HL-60/S4 (cell line): ENCODE results near the gene ADAMTSL3.
"Not testable (repeated sequence)": the region's sequence is repeated elsewhere in the genome, so short reads cannot be mapped to it uniquely, and the experiment has no call there.

Experiments used
- in situ Hi-C: fragments of 300-500 bp; cut with MboI; formaldehyde crosslinking; loops from 2 replicates; pipeline ENCODE4 v1.14.3; 2022; ENCODE audit warnings: low sequenced_read_pairs

ADAMTSL3 gene

DNA sequence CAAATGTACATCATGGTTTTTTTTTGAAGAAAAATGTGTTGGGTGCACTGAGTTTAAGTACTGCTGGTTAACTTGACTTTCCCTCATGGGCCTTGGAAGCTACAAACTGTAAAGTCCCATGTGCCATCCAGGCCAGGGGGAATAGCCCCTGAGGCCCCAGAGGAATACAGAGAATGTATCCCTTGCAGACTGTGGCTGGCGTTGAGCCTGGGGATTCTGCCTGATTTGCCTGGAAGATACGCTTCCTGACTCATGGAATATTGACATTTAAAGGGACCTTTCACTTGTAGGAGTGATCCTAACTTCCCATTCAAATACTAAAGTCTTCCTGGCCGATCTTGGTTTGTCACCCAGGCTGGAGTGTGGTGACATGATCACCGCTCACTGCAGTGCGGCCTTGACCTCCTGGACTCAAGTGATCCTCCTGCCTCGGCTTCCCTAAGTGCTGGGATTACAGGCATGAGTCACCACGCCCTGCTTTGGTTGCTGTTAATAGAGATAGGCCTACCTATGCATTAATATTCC is 42.0 kb downstream of the ADAMTSL3 start:
- in situ Hi-C loops: no loop called here

GRCh38 chr15:83697716-83698115 is 43.8 kb downstream of the ADAMTSL3 start:
- in situ Hi-C loops: no loop called here

DNA sequence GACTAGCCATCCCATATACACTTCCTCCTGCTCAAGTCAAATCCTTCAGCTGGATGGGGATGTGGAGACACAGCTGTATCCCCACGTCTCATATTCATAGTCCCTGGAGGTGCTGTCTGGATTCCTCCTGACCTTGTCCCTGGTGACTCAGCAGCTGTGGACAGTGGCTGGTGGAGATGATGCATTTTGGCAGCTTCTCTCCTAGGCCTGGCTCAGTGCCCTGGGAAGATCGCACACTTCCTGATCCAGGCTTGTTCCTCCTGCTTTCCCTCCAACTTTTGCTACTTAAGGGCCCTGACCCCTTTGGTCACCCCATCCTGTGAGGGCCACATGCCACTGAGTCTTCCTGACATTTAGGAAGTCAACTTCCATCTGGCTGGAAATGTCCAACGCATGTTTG is 44.4 kb downstream of the ADAMTSL3 start:
- in situ Hi-C loops: no loop called here

- in situ Hi-C loops: no loop called here
These were observed 45.1 kb downstream of the ADAMTSL3 start for GRCh38 chr15:83699028-83699427.

DNA sequence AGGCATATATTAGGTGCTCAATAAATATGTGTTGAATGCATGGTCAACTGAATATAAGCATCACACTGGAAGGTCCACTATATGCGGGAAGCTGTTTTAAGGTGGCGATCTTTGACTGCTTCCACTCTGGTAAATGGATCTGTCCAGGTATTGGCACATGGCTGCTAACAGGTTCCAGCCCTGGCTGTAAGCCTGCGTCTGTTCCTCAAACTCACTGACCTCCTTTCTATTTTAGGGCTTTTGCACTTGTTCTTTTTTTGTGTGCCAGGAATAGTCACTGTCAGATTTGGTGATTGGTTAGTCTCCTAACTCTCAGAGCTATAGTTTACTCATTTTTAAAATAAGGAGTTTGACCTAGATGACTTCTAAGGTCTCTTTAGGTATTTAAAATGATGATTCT is 46.2 kb downstream of the ADAMTSL3 start:
- in situ Hi-C loops: no loop called here

DNA sequence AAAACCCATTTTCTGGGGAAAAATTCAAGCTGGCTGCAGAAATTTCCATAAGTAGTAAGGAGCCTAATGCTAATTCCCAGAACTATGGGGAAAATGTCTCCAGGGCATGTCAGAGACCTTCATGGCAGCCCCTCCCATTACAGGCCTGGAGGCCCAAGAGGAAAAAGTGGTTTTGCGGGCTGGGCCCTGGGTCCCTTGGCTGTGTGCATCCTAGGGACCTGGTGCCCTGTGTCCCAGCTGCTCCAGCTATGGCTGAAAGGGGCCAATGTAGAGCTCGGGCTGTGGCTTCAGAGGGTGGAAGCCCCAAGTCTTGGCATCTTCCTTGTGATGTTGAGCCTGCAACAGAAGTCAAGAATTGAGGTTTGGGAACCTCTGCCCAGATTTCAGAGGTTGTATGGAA is 48.4 kb downstream of the ADAMTSL3 start:
- in situ Hi-C loops: not testable (repeated sequence)

GRCh38 chr15:83708328-83708727 is 54.4 kb downstream of the ADAMTSL3 start:
- in situ Hi-C loops: no loop called here

GRCh38 chr15:83709241-83709640 is 55.3 kb downstream of the ADAMTSL3 start:
- in situ Hi-C loops: no loop called here

DNA sequence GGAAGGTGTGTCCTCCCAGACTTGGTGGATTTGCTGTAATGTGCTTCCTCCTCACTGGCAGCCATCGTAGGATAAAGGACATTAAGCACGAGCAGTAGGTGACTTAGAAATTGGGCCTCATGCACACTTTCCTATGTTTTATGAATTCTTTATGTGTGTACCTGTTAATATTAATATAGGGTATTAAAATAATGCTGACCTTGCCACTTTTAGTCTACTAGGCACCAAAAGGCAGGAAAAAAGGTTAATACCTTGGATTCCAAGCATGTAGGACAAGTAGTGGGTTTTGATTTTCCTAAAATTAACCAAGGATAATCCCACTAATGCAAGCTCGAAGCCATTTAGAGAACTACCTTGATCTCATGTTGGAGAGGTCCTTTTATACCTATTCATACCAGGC is 55.9 kb downstream of the ADAMTSL3 start:
- in situ Hi-C loops: no loop called here

GRCh38 chr15:83710452-83710851 is 56.5 kb downstream of the ADAMTSL3 start:
- in situ Hi-C loops: no loop called here

DNA sequence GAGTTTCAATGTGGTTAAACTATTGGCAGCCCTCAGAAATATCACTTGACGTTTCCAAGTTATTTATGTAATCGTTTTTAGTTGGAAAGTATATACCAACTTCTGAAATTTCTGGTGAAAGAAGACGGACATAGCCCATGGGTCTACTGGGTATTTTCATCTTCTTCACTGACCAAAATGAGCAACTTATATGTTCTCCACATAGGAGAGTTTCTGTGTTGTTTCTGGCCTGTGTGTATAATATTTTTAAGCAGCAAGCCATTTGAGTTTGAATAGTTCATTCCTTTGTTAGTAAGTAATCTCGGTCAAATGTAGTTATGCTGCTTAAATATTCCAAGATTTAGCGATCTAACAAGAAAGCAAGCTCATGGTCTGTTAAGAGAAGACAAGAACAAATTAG is 57.3 kb downstream of the ADAMTSL3 start:
- in situ Hi-C loops: no loop called here

GRCh38 chr15:83713242-83713641 is 59.3 kb downstream of the ADAMTSL3 start:
- in situ Hi-C loops: no loop called here

GRCh38 chr15:83714939-83715628 is 61.2 kb downstream of the ADAMTSL3 start:
- in situ Hi-C loops: no loop called here

- in situ Hi-C loops: no loop called here
These were observed 62.7 kb downstream of the ADAMTSL3 start for GRCh38 chr15:83716605-83717004.

DNA sequence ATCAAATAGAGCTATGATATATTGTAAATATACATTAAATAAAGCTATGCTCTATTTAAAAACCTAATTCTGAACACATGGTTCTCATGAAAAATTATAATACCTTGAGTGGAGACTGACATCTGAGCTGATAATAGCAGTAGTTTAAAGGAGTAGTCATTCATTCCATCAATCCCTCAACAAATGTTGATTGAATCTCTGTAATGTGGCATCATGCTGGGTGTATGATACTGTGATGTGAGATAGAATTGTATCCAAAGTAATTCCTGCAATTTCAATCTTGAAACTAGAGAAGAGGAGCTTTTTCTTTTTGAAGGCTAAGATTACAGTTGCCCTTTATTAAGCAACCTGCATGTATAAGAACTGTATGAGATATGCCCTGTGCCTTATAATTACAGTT is 63.1 kb downstream of the ADAMTSL3 start:
- in situ Hi-C loops: no loop called here

- in situ Hi-C loops: no loop called here
These were observed 66.5 kb downstream of the ADAMTSL3 start for GRCh38 chr15:83720468-83720867.

DNA sequence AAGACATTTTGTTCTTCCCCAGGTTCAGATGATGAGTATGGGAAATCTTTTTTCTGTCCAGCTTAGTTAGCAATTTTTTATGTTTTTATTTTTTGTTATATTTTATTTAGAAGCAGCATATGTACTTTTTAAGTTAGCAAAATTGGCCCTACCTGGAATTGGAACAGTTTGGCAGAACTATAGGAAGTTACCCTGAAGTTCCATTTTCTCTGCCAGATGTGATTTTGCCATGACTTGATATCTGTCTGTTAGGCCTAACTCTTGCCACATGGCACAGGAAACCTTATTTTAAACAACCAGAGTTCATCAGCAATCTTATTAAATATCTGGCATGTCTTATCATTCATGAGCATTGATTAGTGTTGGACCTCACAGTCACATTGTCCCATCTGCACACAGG is 67.1 kb downstream of the ADAMTSL3 start:
- in situ Hi-C loops: no loop called here

DNA sequence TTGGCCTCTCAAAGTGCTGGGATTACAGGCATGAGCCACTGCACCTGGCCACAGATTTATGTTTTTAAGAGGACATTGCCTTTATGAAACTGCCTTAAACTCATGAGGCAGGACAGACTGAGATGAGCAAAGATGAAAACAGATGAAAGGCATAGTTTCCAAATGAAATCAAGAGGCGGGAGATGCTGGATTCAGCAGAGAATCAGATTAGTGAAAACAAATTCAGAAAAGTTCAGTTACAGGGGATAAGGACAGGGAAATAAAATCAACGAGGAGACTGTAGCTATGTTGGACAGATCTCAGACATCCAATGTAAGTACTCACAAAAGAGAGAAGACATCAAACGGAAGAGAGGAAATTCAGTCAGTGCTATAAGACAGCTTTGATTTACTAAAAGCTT is 68.1 kb downstream of the ADAMTSL3 start:
- in situ Hi-C loops: no loop called here

DNA sequence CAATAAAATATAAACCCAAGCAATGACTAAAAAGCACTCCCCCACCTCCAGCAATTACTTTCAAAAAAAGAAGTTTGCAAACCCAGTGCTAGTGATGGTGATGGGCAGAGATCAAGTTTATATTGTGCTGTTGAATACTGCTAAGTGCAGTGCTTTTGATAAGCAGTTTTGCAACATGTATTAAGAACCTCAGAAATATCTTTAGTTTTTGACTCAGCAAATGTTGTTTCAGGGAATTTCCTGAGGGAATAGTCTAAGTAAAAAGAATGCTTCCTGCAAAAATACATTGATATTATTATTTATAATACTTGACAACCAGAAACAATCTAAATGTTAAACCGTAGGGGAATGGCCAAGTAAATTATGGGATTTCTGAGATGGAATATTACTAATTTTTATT is 69.3 kb downstream of the ADAMTSL3 start:
- in situ Hi-C loops: no loop called here

- in situ Hi-C loops: no loop called here
These were observed 78.3 kb downstream of the ADAMTSL3 start for GRCh38 chr15:83732196-83732595.

DNA sequence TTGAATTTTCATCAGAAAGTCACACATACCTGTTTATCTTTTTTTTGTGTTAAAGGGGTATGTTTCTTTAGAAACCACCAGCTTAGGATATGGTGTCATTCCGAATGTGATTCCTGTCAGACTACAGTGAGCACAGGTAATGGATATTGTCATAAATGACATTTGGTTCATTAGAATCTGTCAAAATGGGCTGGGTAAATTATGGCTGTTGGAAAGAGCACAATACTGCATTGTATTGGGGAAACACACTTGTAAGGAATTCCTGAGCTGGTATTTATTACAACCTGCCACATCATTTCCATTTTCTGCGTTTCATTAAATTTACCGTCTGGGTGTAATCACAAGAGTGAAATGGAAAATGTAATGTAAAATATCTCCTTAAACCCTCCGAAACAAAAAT is 78.8 kb downstream of the ADAMTSL3 start:
- in situ Hi-C loops: no loop called here

DNA sequence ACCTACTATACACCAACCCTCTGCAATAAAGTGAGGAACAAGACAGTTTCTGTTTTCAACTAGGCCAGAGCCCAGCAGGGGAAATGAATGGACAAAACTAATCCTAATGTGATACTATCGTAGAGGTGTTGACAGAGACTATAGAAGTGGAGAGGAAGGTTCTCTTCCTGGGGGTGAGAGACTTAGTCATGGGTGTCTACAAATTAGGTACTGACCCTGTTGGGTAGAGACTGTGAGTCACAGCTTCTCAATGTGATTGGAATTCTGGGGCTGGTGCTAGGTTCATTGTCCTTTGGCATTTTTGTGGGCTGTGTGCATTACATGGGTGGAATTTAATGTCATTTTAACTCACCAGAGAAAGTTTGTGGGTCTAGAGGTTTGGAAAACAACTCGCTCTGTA is 79.3 kb downstream of the ADAMTSL3 start:
- in situ Hi-C loops: no loop called here

DNA sequence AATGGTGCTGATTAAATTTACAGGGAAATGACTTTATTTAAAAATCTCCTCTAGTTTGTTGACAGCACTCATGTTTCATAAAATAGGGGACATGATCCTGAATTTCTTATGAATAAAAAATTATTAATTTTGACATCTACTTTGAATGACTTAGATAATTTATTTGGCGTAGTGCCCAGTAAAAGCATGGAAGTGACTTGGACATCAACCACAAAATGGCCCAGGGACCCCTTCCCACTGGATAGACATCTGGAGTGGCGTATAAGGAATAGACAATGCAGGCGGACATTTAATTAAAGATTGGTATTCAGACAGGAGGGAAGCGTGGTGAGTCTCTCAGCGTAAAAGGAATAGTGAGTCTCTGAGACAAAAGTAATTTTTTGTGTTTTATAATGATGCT is 79.8 kb downstream of the ADAMTSL3 start:
- in situ Hi-C loops: no loop called here
